Breast epithelium (tissue), 4 donors: Measurements from ENCODE around the gene RABGAP1L. TPM values are rescaled to one million over a fixed set of nuclear protein-coding genes. Genes with fewer than 3 reads are reported as not detected.

Experiments used
- DNase-seq, 2 donors: peaks; one replicate each; pipeline ENCODE4 v3.0.0-alpha.2; 2019; ENCODE audit warnings: low spot score in 2 of 2
- H3K27ac ChIP-seq, 2 donors: fragments of 200-600 bp; sonication (generic) in 1 of 2; one replicate each; pipeline ENCODE4 v1.5.1; 2016 to 2019; ENCODE audit warnings: mild to moderate bottlenecking in 1 of 2
- H3K27me3 ChIP-seq, 2 donors: fragments of 200-600 bp; sonication (generic) in 1 of 2; one replicate each; pipeline versions ENCODE4 v1.5.1 to v1.6.0; 2017 to 2019; ENCODE audit warnings: control low read depth in 1 of 2, mild to moderate bottlenecking in 1 of 2
- H3K36me3 ChIP-seq: fragments of 200-600 bp; one replicate; pipeline ENCODE4 v1.5.1; 2019
- H3K4me1 ChIP-seq, 2 donors: fragments of 200-600 bp; sonication (generic); one replicate each; pipeline ENCODE4 v1.5.1; 2016 to 2019; ENCODE audit warnings: control low read depth in 1 of 2
- H3K4me3 ChIP-seq, 3 donors: fragments of 200-600 bp; sonication (generic); 1 replicate in 2 of 3; 2 replicates in 1 of 3; pipeline ENCODE4 v1.5.1; 2016 to 2019; ENCODE audit warnings: mild to moderate bottlenecking in 3 of 3, moderate library complexity in 2 of 3
- H3K9me3 ChIP-seq, 2 donors: fragments of 200-600 bp; sonication (generic) in 1 of 2; one replicate each; pipeline ENCODE4 v1.5.1; 2016 to 2019; ENCODE audit warnings: control low read depth in 1 of 2
- POLR2A ChIP-seq: fragments of 450-650 bp; IDR thresholded peaks from one replicate; pipeline ENCODE4 v1.6.1; 2016; ENCODE audit warnings: antibody characterized with exemption, mild to moderate bottlenecking, moderate library complexity
- POLR2AphosphoS5 ChIP-seq, 3 donors: sonication (generic); formaldehyde crosslinking; IDR thresholded peaks; one replicate each; pipeline ENCODE4 v1.6.1; 2017; ENCODE audit warnings: antibody characterized with exemption in 3 of 3
- intact Hi-C: fragments of 100-400 bp; cut with DNase I; formaldehyde crosslinking; loops from one replicate; pipeline ENCODE4 v1.15.1; 2023; ENCODE audit warnings: low total_unique reads
- total RNA-seq, 3 donors: library from RNA; depleted of rRNA; stranded (reverse); fragments of >200 nt; gene quantifications; one replicate each; pipeline ENCODE4 v1.1.0, GENCODE V29; 2016
- TF ChIP-seq, protein P1 (sequence below), 3 donors: fragments of 450-650 bp; IDR thresholded peaks; one replicate each; pipeline ENCODE4 v1.5.1; 2016 to 2017; ENCODE audit warnings: antibody characterized with exemption in 3 of 3, mild to moderate bottlenecking in 3 of 3, moderate library complexity in 3 of 3

The RABGAP1L gene
- total RNA-seq, 3 donors from 2014 or later: 41.3 to 83.7 (median 49.5) TPM

- intact Hi-C loops: no loop called here
- Histone ChIP-seq H3K4me1 (no peaks in the 10 kb centered on the region), H3K27ac (no peak overlapping the region), H3K4me3 (no peak overlapping the region), H3K9me3 (no peaks in the 10 kb centered on the region), H3K36me3 (no peaks in the 10 kb centered on the region), H3K27me3 (no peaks in the 10 kb centered on the region)
- TF ChIP-seq POLR2A (no peak), POLR2AphosphoS5 (IDR thresholded peaks at IDR 0.05) (no peak)
- TF ChIP-seq, protein P1, sequence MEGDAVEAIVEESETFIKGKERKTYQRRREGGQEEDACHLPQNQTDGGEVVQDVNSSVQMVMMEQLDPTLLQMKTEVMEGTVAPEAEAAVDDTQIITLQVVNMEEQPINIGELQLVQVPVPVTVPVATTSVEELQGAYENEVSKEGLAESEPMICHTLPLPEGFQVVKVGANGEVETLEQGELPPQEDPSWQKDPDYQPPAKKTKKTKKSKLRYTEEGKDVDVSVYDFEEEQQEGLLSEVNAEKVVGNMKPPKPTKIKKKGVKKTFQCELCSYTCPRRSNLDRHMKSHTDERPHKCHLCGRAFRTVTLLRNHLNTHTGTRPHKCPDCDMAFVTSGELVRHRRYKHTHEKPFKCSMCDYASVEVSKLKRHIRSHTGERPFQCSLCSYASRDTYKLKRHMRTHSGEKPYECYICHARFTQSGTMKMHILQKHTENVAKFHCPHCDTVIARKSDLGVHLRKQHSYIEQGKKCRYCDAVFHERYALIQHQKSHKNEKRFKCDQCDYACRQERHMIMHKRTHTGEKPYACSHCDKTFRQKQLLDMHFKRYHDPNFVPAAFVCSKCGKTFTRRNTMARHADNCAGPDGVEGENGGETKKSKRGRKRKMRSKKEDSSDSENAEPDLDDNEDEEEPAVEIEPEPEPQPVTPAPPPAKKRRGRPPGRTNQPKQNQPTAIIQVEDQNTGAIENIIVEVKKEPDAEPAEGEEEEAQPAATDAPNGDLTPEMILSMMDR (IDR thresholded peaks at IDR 0.05): no peak
- no peak for DNase-seq
Observed at GRCh38 chr1:174269989-174270651, 110.8 kb downstream of the RABGAP1L start.

- H3K4me1 ChIP-seq: no peaks in the 10 kb centered on the region
- H3K4me3 ChIP-seq: no peak overlapping the region
- H3K27me3 ChIP-seq: no peaks in the 10 kb centered on the region
- TF ChIP-seq POLR2A (no peak), POLR2AphosphoS5 (IDR thresholded peaks at IDR 0.05) (no peak)
- TF ChIP-seq, protein P1 (IDR thresholded peaks at IDR 0.05): no peak
- H3K9me3 ChIP-seq: no peaks in the 10 kb centered on the region
- H3K27ac ChIP-seq: no peak overlapping the region
- intact Hi-C loops: no loop called here
- H3K36me3 ChIP-seq: no peaks in the 10 kb centered on the region
- DNase-seq: no peak
Observed at GRCh38 chr1:174273190-174273589, 113.9 kb downstream of the RABGAP1L start.

GRCh38 chr1:174273776-174274175 is 114.5 kb downstream of the RABGAP1L start:
- Histone ChIP-seq H3K27ac (no peak overlapping the region), H3K4me1 (no peaks in the 10 kb centered on the region), H3K27me3 (no peaks in the 10 kb centered on the region), H3K9me3 (no peaks in the 10 kb centered on the region), H3K36me3 (no peaks in the 10 kb centered on the region), H3K4me3 (no peak overlapping the region)
- DNase-seq: no peak
- TF ChIP-seq, protein P1 (IDR thresholded peaks at IDR 0.05): no peak
- TF ChIP-seq POLR2A (no peak), POLR2AphosphoS5 (IDR thresholded peaks at IDR 0.05) (no peak)
- intact Hi-C loops: no loop called here

GRCh38 chr1:174274452-174274851 is 115.1 kb downstream of the RABGAP1L start:
- Histone ChIP-seq H3K4me1 (no peaks in the 10 kb centered on the region), H3K27ac (no peak overlapping the region), H3K27me3 (no peaks in the 10 kb centered on the region), H3K36me3 (no peaks in the 10 kb centered on the region), H3K4me3 (no peak overlapping the region), H3K9me3 (no peaks in the 10 kb centered on the region)
- intact Hi-C loops: no loop called here
- TF ChIP-seq POLR2A (no peak), POLR2AphosphoS5 (IDR thresholded peaks at IDR 0.05) (no peak)
- DNase-seq: no peak

DNA sequence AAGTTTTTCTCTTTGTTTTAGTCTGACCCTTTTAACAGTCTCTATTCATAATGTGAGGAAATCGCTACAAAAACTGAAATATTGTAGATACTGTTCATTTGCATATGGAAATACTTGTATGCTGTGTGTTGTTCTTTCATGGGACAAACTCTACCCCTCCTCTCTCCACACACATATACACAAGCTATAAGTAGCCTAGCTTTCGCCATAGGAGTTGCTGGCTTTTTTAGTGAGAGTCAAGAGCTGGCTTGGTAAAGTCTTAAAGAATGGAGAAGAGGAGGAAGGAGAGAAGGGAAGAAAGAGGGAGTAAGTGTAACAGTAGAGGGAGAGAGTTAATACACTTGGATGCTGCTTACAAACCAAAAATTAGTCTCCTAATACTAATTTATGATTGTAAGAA is 115.6 kb downstream of the RABGAP1L start:
- intact Hi-C loops: no loop called here
- no peak for DNase-seq
- no peaks in the 10 kb centered on the region for H3K4me1 ChIP-seq
- no peak overlapping the region for H3K27ac ChIP-seq
- H3K9me3 ChIP-seq: no peaks in the 10 kb centered on the region
- TF ChIP-seq POLR2A (no peak), POLR2AphosphoS5 (IDR thresholded peaks at IDR 0.05) (no peak)
- TF ChIP-seq, protein P1 (IDR thresholded peaks at IDR 0.05): no peak
- H3K36me3 ChIP-seq: no peaks in the 10 kb centered on the region
- no peaks in the 10 kb centered on the region for H3K27me3 ChIP-seq
- no peak overlapping the region for H3K4me3 ChIP-seq

DNA sequence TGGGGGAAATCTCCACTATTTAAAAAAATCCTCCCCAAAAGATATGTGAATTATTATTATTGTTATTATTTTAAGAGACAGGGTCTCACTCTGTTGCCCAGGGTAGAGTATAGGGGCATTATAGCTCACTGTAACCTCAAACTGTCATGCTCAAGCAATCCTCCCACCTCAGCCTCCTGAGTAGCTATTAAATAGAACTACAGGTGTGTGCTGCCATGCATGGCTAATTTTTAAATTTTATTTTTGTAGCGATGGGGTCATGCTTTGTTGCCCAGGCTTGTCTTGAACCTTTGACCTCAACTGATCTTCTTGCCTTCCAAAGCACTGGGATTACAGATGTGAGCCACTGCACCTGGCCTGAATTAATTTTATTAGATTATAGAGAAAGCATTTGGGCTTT is 116.8 kb downstream of the RABGAP1L start:
- Histone ChIP-seq H3K27me3 (no peaks in the 10 kb centered on the region), H3K4me1 (no peaks in the 10 kb centered on the region), H3K9me3 (no peaks in the 10 kb centered on the region), H3K36me3 (no peaks in the 10 kb centered on the region), H3K27ac (no peak overlapping the region), H3K4me3 (no peak overlapping the region)
- no peak for DNase-seq
- TF ChIP-seq POLR2AphosphoS5 (IDR thresholded peaks at IDR 0.05): no peak
- no peak for TF ChIP-seq POLR2A
- TF ChIP-seq, protein P1 (IDR thresholded peaks at IDR 0.05): no peak
- intact Hi-C loops: no loop called here
